Spinal cord (tissue), 10 donors: ENCODE data around the gene TCEA2. TPM values are rescaled to one million over a fixed set of nuclear protein-coding genes. Genes with fewer than 3 reads are reported as not detected.

ENCODE experiments used
- DNase-seq, 6 donors: peaks; one replicate each; pipeline versions ENCODE4 v3.0.0 to v3.0.0-alpha.2; 2013 to 2015; ENCODE audit warnings: low spot score in 6 of 6, low read depth in 4 of 6
- H3K27ac ChIP-seq: one replicate; pipeline ENCODE4 v1.5.1; 2013; ENCODE audit warnings: low read depth, low read length, control low read depth
- H3K27me3 ChIP-seq: one replicate; pipeline ENCODE4 v1.6.1; 2013; ENCODE audit warnings: low read length; ENCODE audit not compliant: control insufficient read depth, insufficient read depth
- H3K36me3 ChIP-seq: one replicate; pipeline ENCODE4 v1.6.1; 2013; ENCODE audit warnings: low read length; ENCODE audit not compliant: control insufficient read depth, insufficient read depth
- H3K4me1 ChIP-seq: one replicate; pipeline ENCODE4 v1.6.1; 2013; ENCODE audit warnings: low read length; ENCODE audit not compliant: control insufficient read depth, insufficient read depth
- H3K4me3 ChIP-seq: one replicate; pipeline ENCODE4 v1.5.1; 2013; ENCODE audit warnings: low read depth, low read length, control low read depth
- H3K9me3 ChIP-seq: one replicate; pipeline ENCODE4 v1.6.1; 2013; ENCODE audit warnings: low read length; ENCODE audit not compliant: control insufficient read depth, insufficient read depth
- WGBS: methylation state at CpG from one replicate; pipeline ENCODE4 v1.1.5; 2013; ENCODE audit warnings: missing lambda C conversion rate; ENCODE audit not compliant: insufficient coverage; 5-methylcytosine and 5-hydroxymethylcytosine counted together
- polyA plus RNA-seq, 2 donors: library from polyadenylated mRNA; unstranded; fragments of 120-200 nt; gene quantifications; one replicate each; pipeline ENCODE4 v1.2.1, GENCODE V29; 2013; ENCODE audit not compliant: insufficient read length in 2 of 2
- total RNA-seq, 2 donors: library from RNA; depleted of rRNA in 1 of 2; stranded (reverse); fragments of 120-200 nt in 1 of 2; fragments of >200 nt in 1 of 2; gene quantifications; one replicate each; pipeline versions ENCODE4 v1.2.3 to v1.2.4, GENCODE V29; 2013 to 2014
- donor health status: healthy.

TCEA2 gene
- total and polyA plus RNA-seq, 4 donors, result 35.9 to 170 (median 113) TPM

- Histone ChIP-seq H3K36me3 (no peaks in the 10 kb centered on the region), H3K27ac (peak within 1 kb of the TSS; percentile 15), H3K4me3 (no peak within 1 kb of the TSS), H3K9me3 (no peaks in the 10 kb centered on the region), H3K4me1 (peaks cover 39% of the 10 kb centered on the region), H3K27me3 (peaks cover 69% of the 10 kb centered on the region)
- DNase-seq, result peak in 1 of 6 donors; percentile 64
- WGBS, result under 1% methylated on average over 87 of the region's 111 CpGs
These were observed 13.7 kb upstream of the TCEA2 start, which contains the start of gene SOX18 for GRCh38 chr20:64049060-64049877. Gene SOX18, minus strand, starts transcription at chr20:64049639. Its CDS starts 123 bp downstream, at chr20:64049516.

GRCh38 chr20:64049878-64050260 is 13.1 kb upstream of the TCEA2 start:
- 15% methylated on average over 15 of the region's 16 CpGs for WGBS
- Histone ChIP-seq H3K4me3 (no peak overlapping the region), H3K27ac (peak overlapping the region; percentile 15), H3K9me3 (no peaks in the 10 kb centered on the region), H3K36me3 (no peaks in the 10 kb centered on the region), H3K27me3 (peaks cover 63% of the 10 kb centered on the region), H3K4me1 (peaks cover 39% of the 10 kb centered on the region)
- no peak for DNase-seq

- H3K4me3 ChIP-seq, result no peak overlapping the region
- H3K27ac ChIP-seq, result peak overlapping the region; percentile 15
- no peak for DNase-seq
- 68% methylated on average over 22 of the region's 23 CpGs for WGBS
- peaks cover 41% of the 10 kb centered on the region for H3K4me1 ChIP-seq
- H3K9me3 ChIP-seq, result no peaks in the 10 kb centered on the region
- H3K27me3 ChIP-seq, result peaks cover 58% of the 10 kb centered on the region
- H3K36me3 ChIP-seq, result no peaks in the 10 kb centered on the region
These were observed 12.6 kb upstream of the TCEA2 start for GRCh38 chr20:64050261-64051032.

GRCh38 chr20:64051033-64051452 is 12.0 kb upstream of the TCEA2 start:
- Histone ChIP-seq H3K27me3 (peaks cover 57% of the 10 kb centered on the region), H3K4me1 (peaks cover 47% of the 10 kb centered on the region), H3K36me3 (no peaks in the 10 kb centered on the region), H3K9me3 (no peaks in the 10 kb centered on the region), H3K27ac (peak overlapping the region; percentile 15), H3K4me3 (no peak overlapping the region)
- WGBS, result 84% methylated on average over 11 of the region's 11 CpGs
- no peak for DNase-seq

- H3K27me3 ChIP-seq, result peaks cover 50% of the 10 kb centered on the region
- no peaks in the 10 kb centered on the region for H3K9me3 ChIP-seq
- H3K4me1 ChIP-seq, result peaks cover 54% of the 10 kb centered on the region
- 87% methylated on average over 14 of the region's 15 CpGs for WGBS
- no peak overlapping the region for H3K4me3 ChIP-seq
- DNase-seq, result no peak
- no peaks in the 10 kb centered on the region for H3K36me3 ChIP-seq
- H3K27ac ChIP-seq, result peak overlapping the region; percentile 15
These were observed 11.3 kb upstream of the TCEA2 start for GRCh38 chr20:64051561-64052325.

GRCh38 chr20:64052326-64052722 is 10.7 kb upstream of the TCEA2 start:
- WGBS, result 89% methylated on average over 7 of the region's 10 CpGs
- no peaks in the 10 kb centered on the region for H3K36me3 ChIP-seq
- H3K27me3 ChIP-seq, result peaks cover 49% of the 10 kb centered on the region
- no peaks in the 10 kb centered on the region for H3K9me3 ChIP-seq
- H3K27ac ChIP-seq, result no peak overlapping the region
- H3K4me1 ChIP-seq, result peaks cover 60% of the 10 kb centered on the region
- no peak for DNase-seq
- H3K4me3 ChIP-seq, result no peak overlapping the region

- DNase-seq, result no peak
- H3K27ac ChIP-seq, result no peak overlapping the region
- WGBS, result 75% methylated on average over 33 of the region's 33 CpGs
- peaks cover 42% of the 10 kb centered on the region for H3K27me3 ChIP-seq
- H3K9me3 ChIP-seq, result no peaks in the 10 kb centered on the region
- no peaks in the 10 kb centered on the region for H3K36me3 ChIP-seq
- no peak overlapping the region for H3K4me3 ChIP-seq
- peaks cover 62% of the 10 kb centered on the region for H3K4me1 ChIP-seq
These were observed 9.8 kb upstream of the TCEA2 start for GRCh38 chr20:64052987-64053840.

GRCh38 chr20:64053841-64054661 is 8.9 kb upstream of the TCEA2 start:
- Histone ChIP-seq H3K4me3 (no peak overlapping the region), H3K4me1 (peaks cover 62% of the 10 kb centered on the region), H3K27me3 (peaks cover 39% of the 10 kb centered on the region), H3K9me3 (no peaks in the 10 kb centered on the region), H3K36me3 (no peaks in the 10 kb centered on the region), H3K27ac (peak overlapping the region; percentile 45)
- WGBS, result 34% methylated on average over 13 of the region's 17 CpGs
- peak in 1 of 6 donors; percentile 53 for DNase-seq
